Thyroid gland (tissue), 4 donors: ENCODE measurements around the gene TLX3. TPM values are rescaled to one million over a fixed set of nuclear protein-coding genes. Genes with fewer than 3 reads are reported as not detected.

ENCODE experiments used
- DNase-seq, 2 donors: peaks; one replicate each; pipeline ENCODE4 v3.0.0-alpha.2; 2019
- H3K27ac ChIP-seq, 3 donors: fragments of 200-600 bp; sonication (generic); 1 replicate in 2 of 3; 2 replicates in 1 of 3; pipeline ENCODE4 v1.5.1; 2016 to 2019; ENCODE audit warnings: mild to moderate bottlenecking in 1 of 3, moderate library complexity in 1 of 3
- H3K27me3 ChIP-seq: fragments of 200-600 bp; sonication (generic); one replicate; pipeline ENCODE4 v1.5.1; 2019
- H3K36me3 ChIP-seq, 2 donors: fragments of 200-600 bp; sonication (generic); one replicate each; pipeline ENCODE4 v1.5.1; 2016 to 2019
- H3K4me1 ChIP-seq, 2 donors: fragments of 200-600 bp; sonication (generic); one replicate each; pipeline ENCODE4 v1.5.1; 2017 to 2019
- H3K4me3 ChIP-seq, 3 donors: fragments of 200-600 bp; sonication (generic); replicated peaks in 1 of 3; 1 replicate in 2 of 3; 2 replicates in 1 of 3; pipeline ENCODE4 v1.5.1; 2016; ENCODE audit warnings: mild to moderate bottlenecking in 1 of 3
- H3K9me3 ChIP-seq: fragments of 200-600 bp; sonication (generic); one replicate; pipeline ENCODE4 v1.5.1; 2017
- CTCF ChIP-seq, 6 experiments: fragments of 200-600 bp in 3 of 6; fragments of 450-650 bp in 3 of 6; sonication (generic) in 3 of 6; IDR thresholded peaks; one replicate each; pipeline ENCODE4 v1.5.1; 2016 to 2019; ENCODE audit warnings: antibody characterized with exemption in 6 of 6, mild to moderate bottlenecking in 2 of 6, inconsistent platforms in 1 of 6, moderate library complexity in 1 of 6
- POLR2A ChIP-seq, 2 donors: fragments of 450-650 bp; IDR thresholded peaks; one replicate each; pipeline ENCODE4 v1.6.1; 2017; ENCODE audit warnings: antibody characterized with exemption in 2 of 2, mild to moderate bottlenecking in 2 of 2, moderate library complexity in 1 of 2
- WGBS, 2 donors: methylation state at CpG; one replicate each; pipeline ENCODE4 v1.1.5; 2017; 5-methylcytosine and 5-hydroxymethylcytosine counted together
- intact Hi-C: fragments of 100-400 bp; cut with DNase I; formaldehyde crosslinking; loops from one replicate; pipeline ENCODE4 v1.15.1; 2023
- total RNA-seq, 4 donors: library from RNA; depleted of rRNA; stranded (reverse); fragments of >200 nt; gene quantifications; one replicate each; pipeline ENCODE4 v1.2.3, GENCODE V29; 2016

The TLX3 gene
- total RNA-seq, 4 donors from 2014 or later: not detected

GRCh38 chr5:171268700-171269620 is 40.1 kb upstream of the TLX3 start:
- Histone ChIP-seq H3K27ac (no peak overlapping the region), H3K36me3 (no peaks in the 10 kb centered on the region), H3K27me3 (no peaks in the 10 kb centered on the region), H3K4me3 (no peak overlapping the region), H3K4me1 (no peaks in the 10 kb centered on the region), H3K9me3 (no peaks in the 10 kb centered on the region)
- WGBS, 2 donors: 83 to 87% methylated on average over 7 of the region's 7 CpGs
- intact Hi-C loops: no loop called here
- TF ChIP-seq CTCF (IDR thresholded peaks at IDR 0.05) (no peak), POLR2A (IDR thresholded peaks at IDR 0.05) (no peak)
- DNase-seq: no peak

- Histone ChIP-seq H3K9me3 (no peaks in the 10 kb centered on the region), H3K4me3 (no peak overlapping the region), H3K4me1 (no peaks in the 10 kb centered on the region), H3K27me3 (no peaks in the 10 kb centered on the region), H3K36me3 (no peaks in the 10 kb centered on the region), H3K27ac (no peak overlapping the region)
- intact Hi-C loops: no loop called here
- DNase-seq: no peak
- 90% methylated on average over 2 of the region's 2 CpGs for WGBS, 2 donors
- TF ChIP-seq POLR2A (IDR thresholded peaks at IDR 0.05) (no peak), CTCF (IDR thresholded peaks at IDR 0.05) (no peak)
Observed at GRCh38 chr5:171269717-171270116, 39.3 kb upstream of the TLX3 start.

GRCh38 chr5:171270136-171270535 is 38.9 kb upstream of the TLX3 start:
- no peak overlapping the region for H3K27ac ChIP-seq
- TF ChIP-seq CTCF (IDR thresholded peaks at IDR 0.05): no peak
- no peak for TF ChIP-seq POLR2A (IDR thresholded peaks at IDR 0.05)
- intact Hi-C loops: no loop called here

GRCh38 chr5:171271798-171272197 is 37.2 kb upstream of the TLX3 start:
- WGBS, 2 donors: 91 to 96% methylated on average over 3 of the region's 3 CpGs
- no peaks in the 10 kb centered on the region for H3K27me3 ChIP-seq
- DNase-seq: no peak
- intact Hi-C loops: no loop called here
- H3K4me1 ChIP-seq: no peaks in the 10 kb centered on the region
- H3K9me3 ChIP-seq: no peaks in the 10 kb centered on the region
- no peaks in the 10 kb centered on the region for H3K36me3 ChIP-seq
- no peak overlapping the region for H3K4me3 ChIP-seq
- H3K27ac ChIP-seq: no peak overlapping the region
- TF ChIP-seq POLR2A (IDR thresholded peaks at IDR 0.05) (no peak), CTCF (IDR thresholded peaks at IDR 0.05) (no peak)

More at GRCh38 chr5:171270136-171270535, 38.9 kb upstream of the TLX3 start:
- H3K27me3 ChIP-seq: no peaks in the 10 kb centered on the region
- DNase-seq: no peak
- no peak overlapping the region for H3K4me3 ChIP-seq
- WGBS, 2 donors: 94 to 95% methylated on average over 3 of the region's 3 CpGs
- no peaks in the 10 kb centered on the region for H3K4me1 ChIP-seq
- H3K36me3 ChIP-seq: no peaks in the 10 kb centered on the region
- no peaks in the 10 kb centered on the region for H3K9me3 ChIP-seq
